ENCODE data around the gene IFT25.
"Not testable (repeated sequence)": the region's sequence is repeated elsewhere in the genome, so short reads cannot be mapped to it uniquely, and the experiment has no call there.

The IFT25 gene

DNA sequence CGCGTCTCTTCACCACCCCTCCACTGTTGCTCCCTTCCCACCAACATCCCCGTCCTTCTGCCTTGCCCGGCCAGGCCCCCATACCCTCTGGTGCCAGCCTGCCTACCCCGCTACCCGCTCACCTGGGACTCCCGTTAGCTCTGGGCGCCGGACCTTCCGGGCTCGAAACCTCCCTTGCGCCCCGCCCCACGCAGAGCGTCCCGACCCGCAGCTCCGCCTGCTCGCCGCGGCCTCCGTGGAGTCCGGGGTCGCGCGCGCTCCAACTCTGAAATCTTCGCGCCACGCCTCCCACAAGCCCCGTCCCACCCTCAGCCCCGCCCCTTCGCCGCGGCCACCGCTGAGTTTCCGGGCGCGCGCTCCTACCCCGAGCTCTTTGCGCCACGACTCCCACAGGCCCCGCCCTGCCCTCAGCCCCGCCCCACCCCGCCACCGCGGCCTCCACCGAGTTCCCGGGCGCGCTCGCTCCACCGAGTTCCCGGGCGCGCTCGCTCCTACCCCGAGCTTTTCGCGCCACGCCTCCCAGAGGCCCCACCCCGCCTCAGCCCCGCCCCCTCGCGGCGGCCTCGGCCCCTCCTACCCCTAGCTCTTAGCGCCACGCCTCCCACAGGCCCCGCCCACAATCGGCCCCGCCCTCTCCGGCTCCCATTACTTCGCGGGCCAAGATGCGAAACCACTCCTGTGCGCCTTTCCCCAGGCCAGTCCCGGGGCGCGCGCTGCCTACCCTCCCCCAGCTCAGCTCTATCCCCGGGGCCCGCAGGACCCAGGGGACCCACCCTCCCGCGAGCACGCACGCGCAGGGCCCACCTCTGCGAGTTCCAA is at the start of gene IFT25:
TSS of gene IFT25 (minus strand) at position 267 of the 819 bp plus-strand sequence. CDS start 5,617 bp downstream, outside the sequence.
- DNase-seq = peak; percentile 99

DNA sequence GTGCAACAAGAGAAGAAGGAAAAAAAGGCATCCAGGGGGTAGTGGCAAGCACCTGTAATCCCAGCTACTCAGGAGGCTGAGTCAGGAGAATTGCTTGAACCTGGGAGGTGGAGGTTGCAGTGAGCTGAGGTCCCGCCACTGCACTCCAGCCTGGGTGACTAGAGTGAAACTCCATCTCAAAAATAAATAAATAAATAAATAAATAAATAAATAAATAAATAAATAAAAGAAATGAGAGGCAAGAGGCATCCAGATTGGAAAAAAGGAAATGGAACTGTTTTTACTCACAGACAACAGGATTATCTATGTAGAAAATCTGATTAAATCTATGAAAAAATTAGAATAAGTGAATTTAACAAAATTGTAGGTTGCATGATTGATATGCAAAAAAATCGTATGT is 49.0 kb upstream of the IFT25 start:
- not testable (repeated sequence) for DNase-seq

DNA sequence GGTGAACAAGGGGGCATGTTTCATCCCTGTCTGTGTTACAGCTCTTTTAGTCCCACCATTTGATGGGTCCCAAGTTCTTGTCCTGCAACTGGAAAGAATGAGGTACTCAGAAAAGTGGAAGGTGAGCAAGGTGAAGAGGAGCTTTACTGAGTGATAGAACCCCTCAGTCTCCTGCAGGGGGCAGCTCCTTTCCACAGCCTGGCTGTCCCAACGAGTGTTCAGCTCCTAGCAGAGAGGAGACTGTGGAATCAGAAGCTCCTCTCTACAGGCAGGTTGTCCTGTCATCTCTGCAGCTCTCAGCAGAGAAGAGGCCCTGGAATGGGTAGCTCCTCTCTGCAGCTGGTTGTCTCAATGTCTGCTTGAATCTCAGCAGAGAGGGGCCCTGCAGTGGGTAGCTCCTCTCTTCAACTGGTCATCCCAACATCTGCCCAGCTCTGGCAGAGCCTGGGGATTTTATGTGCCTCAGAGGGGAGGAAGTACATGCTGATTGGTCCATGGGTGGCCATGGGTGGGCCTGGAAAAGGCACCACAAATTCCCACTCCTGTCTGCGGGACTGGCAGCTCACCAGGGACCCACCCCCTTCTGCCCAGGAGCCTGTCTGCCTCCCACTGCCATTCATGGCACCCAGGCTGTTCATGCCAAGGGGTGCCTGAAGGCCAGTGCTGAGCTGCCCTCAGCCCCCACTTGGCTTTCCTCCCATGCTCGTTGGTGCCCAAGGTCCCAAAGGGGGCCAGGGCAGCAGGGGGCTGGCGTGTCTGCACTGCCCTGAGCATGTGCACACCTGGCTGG is 46.8 kb upstream of the IFT25 start:
- no peak for DNase-seq

DNA sequence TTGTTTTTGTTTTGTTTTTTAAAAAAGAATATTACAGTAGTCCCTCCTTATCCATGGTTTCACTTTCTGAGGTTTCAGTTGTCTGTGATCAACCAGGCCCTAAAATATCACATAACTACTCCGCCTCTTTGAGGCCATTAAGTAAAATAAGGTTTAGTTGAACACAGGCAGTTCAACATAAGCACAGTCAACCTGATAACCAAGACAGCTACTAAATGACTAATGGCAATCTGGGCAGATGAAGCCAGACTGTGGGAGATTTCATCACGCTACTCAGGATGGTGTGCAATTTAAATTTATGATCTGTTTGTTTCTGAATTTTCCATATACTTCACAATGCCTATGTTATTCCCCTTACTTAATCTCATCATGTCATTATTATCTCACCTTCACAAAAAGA is 42.4 kb upstream of the IFT25 start:
- DNase-seq = no peak

DNA sequence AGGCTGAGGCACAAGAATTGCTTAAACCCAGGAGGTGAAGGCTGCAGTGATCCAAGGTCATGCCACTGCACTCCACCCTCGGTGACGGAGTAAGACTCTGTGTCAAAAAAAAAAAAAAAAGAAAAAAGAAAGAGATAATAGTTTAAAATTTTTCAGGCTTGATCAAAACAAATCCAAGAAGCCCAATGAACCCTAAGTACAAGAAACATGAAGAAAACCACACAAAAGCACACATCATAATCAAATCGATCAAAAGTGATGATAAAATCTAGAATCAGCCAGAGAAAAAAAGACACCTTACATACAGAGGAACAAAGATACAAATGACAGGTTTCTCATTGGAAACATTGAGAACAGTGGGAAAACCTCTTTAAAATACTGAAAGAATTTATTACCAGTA is 41.0 kb upstream of the IFT25 start:
- no peak for DNase-seq

DNA sequence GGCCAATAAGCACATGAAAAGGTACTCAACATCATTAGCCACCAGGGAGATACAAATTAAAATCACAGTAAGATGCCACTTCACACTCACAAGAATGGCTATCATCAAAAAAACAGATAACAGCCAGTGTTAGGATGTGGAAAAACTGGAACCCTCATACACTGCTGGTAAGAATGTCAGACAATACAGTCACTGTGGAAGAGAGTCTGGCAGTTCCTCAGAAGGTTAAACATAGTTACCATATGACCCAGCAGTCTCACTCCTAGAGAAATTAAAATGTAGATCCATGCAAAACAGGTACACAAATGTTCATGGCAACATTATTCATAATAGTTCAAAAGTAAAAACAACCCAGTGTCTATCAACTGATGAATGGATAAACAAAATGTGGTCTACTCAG is 39.2 kb upstream of the IFT25 start:
- no peak for DNase-seq

DNA sequence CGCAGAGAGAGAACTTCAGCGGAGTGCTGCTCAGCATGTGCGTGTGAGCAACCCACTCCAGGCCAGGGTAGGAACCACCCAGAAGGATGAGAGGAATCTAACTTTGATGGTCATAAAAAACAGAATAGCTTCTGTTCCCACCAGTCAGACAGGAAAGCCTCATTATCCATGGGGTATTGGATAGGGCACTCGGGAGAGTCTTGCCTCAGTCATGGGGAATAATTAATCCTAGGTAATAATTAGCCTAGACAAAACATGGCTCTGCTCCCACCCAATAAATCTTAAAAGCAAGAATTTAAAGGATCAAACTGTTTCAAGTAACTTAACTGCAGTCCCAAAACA is 37.2 kb upstream of the IFT25 start:
- no peak for DNase-seq

DNA sequence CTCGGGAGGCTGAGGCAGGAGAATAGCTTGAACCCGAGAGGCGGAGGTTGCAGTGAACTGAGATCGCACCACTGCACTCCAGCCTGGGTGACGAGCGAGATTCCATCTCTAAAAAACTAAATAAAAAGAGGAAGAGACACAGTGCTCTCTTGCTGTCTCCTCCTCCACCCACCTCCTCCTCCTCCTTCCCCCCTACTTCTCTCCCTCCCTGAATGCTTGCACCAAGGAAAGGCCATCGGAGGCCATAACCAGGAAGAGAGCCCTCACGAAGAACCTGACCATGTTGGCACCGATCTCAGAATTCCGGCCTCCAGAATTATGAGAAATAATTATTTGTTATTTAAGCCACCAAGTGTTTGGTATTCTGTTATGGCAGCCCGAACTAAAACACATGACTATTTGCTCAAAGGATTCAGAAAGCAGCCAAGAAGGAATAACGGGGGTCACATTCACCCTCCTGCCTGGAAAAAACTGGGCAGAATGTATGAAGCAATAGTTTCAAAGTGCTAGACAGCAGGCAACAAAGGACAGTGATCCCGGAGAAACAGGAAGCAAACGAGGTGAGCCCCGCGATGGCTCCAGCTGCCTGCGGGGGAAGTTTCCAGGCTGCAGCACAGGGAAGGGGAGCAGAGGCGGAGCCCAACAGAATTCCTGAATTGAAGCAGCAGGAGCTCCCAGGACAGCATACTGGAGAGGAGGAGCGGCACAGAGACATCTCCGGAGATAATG is 36.7 kb upstream of the IFT25 start:
- no peak for DNase-seq

DNA sequence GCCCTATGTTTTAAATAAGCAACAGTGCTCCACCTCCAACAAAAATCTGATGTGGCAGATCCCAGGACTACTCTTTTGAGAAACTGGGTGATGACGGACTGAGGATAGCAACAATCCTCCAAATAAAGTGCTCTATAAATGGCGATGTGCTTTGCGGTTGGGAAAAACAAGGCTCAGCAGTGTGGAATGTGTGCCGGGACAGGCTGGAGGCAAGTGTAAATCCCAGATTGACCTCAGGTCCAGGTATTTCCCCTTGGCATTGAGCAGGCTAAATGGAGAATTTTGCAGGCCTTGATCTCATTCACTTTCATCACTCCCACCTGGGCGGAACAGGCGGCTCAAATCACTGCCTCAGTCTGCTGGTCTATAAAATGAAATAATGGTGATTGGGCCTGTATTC is 35.7 kb upstream of the IFT25 start:
- no peak for DNase-seq

DNA sequence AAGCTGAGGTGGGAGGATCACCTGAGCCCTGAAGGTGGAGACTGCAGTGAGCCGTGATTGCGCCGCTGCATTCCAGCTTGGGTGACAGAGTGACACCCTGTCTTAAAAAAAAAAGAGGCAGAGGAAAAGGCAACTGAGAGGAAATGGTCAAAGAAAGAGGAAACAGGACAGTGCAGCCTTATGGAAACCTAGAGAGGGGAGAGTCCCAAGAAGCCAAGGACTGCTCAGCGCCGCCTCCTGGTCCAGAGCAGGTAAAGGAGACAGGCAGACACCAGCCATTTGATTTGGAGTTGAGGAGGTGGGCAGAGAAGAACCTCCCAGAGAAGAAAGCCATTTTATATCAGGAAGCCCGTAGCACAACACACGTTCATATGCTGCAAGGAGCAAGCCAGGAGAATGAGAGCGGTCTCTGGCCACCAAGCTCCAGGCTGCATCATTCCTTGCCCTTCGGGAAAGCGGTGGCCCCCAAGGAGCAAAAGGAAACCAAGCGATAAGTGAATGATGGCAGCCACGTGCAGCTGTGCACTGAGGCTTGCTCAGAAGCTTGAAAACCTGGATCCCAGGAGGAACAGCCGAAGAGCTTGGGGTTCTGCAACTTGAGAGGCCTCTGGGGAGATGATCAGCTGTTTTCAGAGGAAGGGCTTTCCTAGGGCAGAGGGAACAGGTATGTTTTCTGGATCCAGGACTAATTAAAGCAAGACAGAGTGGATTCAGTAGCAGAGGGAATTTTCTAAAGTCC is 34.4 kb upstream of the IFT25 start:
- DNase-seq = no peak

DNA sequence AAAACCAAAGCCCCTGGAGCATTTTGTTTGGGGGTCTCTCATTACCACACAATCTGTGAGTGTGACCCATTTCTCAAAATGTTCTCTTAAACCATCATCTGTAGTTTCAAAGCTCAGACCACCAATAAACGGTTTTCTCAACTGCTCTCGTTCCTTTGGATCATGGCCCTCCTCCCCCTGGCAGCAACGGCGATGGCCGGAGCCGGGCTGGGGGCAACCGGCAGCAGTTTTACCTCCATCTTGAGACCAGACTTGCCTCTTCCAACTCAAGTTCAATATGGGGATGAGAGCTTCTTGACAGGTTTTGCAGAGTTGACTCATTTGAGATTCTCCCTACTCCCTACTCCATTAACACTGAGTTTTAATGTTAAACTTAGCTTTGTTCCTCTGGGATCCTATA is 30.4 kb upstream of the IFT25 start:
- DNase-seq = no peak

DNA sequence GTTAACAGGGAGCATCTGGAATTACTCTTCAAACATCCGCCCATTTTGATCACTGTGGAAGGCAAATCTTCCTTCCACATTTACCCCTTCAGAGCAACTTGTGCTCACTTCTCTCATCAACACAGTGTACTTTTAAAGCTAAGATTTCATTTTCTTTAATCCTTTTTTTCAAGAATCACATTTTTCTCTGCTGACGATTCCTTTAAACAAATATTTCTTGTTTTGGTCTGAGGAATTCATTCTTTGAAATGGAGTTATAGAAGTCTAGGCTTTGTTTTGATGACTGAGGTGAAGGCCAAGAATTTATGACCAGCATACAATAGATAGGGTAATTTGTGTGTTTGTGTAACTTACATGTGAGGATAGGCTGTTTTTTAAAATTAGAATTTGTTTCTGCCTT is 26.2 kb upstream of the IFT25 start:
- no peak for DNase-seq

DNA sequence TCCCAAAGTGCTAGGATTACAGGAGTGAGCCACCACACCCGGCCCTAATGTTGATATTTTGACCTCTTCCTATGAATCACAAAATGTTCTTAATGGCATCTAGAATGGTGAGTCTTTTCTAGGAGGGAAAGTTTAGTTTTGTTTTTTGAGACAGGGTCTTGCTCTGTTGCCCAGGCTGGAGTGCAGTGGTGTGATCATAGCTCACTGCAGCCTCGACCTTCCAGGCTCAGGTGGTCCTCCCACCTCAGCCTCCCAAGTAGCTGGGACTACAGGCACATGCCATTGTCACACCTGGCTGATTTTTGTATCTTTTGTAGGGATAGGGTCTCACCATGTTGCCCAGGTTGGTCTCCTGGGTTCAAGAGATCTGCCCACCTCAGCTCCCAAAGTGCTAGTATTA is 23.8 kb upstream of the IFT25 start:
- not testable (repeated sequence) for DNase-seq

DNA sequence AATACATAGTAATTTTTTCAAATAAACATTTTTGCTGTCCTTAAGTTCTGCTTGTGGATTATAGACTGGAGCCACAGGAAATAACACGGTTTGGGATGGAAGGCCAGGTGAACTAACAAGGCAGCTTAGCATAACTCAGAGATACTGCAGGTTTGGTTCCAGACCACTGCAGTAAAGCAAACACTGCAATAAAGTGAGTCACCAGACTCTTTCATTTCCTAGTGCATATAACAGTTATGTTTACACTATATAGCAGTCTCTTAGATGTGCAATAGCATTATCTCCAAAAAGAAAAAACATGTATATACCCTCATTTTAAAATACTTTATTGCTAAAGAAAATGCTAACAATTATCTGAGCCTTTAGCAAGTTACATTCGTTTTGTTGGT is 22.6 kb upstream of the IFT25 start:
- DNase-seq = no peak

DNA sequence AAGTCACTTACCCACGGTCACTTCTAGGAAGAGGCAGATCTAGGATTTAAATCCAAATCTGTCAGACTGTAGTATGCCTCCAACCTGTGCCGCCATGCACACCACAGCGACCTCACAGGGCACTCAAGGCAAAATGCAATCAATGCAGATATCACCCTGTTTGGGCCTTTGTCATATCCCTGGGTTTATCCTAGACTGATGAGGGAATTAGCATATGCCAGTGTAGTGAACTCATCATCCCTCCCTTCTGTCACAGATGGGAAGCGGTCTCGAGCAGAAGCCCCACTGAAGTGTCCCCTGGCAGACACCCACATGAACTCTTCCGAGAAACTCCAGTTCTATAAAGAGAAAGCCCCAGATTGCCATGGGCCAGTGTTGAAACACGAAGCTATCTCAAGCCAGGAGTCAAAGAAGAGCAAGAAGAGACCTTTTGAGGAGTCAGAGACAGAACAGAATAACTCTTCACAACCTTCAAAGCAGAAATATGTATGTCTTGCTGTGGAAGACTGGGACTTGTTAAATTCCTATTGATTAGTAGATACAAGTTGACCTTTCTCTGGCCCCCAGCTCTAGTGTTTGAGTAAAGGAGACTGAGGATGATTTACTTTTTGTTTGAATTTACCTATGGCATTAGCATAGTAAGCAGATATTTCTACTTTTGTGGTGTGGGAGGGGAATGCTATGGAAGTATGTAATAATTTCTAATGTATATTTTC is 22.1 kb upstream of the IFT25 start:
- no peak for DNase-seq

DNA sequence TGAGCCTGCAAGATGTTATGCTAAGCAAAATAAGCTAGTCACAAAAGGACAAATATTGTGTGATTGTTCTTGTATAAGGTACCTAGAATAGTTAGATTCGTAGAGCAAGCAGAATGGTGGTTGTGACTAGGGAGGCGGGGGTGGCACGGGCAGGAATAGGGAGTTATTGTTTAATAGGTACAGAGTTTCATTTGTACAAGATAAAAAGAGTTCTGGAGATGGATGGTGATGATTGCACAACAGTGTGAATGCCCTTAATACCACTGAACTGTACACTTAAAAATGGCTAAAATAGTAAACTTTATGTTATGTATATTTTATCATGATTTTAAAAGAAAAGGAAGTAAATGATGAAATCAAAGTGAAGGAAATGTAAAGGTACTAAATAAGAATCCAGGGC is 21.3 kb upstream of the IFT25 start:
- DNase-seq = no peak

DNA sequence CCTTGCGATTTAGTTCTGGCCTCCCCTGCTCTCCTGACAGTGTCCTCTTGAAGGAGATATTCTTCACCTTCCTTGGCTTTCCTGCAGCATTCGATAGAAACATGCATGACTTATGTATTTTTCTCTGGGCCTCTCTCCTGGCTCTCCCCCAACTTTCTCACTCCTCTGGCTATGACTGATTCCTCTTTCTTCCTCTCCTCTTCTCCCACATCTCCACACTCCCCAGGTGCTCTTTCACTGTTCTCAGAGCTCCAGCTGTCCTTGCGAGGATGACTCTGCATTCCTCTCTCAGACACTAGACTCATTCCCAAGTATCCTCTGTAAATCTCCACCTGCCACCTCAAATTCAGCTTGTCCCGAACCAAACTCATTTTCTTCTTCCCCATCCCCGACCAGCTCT is 18.6 kb upstream of the IFT25 start:
- no peak for DNase-seq

DNA sequence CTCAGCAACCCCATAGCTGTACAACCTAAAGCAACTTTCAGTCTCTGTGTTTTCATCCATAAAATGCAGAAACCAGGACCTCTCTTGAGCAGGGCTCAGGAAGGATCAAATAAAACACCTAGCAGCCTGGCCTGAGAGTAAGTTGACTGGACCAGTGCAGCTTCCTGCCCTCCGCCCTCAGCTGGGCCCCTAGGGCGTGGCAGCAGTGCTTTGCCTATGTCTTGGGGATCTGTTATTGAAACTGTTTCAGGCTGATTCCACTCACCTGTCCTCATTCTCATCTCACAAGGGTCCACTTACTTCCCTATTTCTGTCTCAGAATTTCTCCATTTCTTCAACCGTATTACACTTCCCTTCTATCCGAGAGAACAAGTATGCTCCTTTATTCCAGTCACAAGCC is 18.0 kb upstream of the IFT25 start:
- DNase-seq = no peak

DNA sequence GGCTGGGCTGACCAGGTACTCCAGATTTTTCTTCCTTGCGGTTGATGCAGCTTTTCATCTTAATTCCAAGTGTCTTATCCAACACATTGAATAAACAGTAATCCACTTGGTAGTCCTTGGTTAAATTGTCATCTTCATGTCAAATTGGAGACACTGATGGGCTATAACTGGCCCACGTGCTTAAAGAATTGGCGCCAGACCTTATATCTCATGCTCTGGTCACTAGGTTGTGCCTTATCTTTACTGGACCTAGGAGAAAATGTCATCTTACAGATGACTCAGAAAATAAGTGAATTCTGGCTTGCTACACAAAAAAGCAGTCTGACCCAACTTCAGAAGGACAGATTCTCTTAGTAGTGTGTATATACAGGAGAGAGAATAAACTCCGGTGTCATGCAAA is 16.9 kb upstream of the IFT25 start:
- DNase-seq = no peak

DNA sequence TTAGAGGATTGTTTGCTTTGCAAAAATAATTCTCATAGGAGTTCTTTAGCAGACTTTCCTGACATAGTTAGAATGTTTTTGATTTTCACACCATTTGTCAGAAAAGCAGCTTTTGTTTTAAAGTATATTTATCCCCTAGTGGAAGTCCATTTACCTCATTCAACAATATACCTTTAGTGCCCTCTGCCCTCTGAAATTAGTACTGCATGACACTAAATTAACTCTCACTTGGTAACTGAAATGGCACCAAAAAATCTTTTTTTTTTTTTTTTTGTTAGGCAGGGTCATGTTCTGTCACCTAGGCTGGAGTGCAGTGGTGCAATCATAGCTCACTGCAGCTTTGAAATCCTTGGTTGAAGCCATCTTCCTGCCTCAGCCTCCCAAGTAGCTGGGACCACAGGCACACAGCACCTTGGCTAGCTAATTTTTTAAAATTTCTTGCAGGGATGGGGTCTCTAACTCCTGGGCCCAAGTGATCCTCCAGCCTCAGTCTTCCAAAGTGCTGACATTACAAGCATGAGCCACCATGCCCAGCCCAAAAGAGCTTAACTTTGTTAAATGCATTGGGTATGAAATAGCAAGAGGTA is 14.3 kb upstream of the IFT25 start:
- no peak for DNase-seq

DNA sequence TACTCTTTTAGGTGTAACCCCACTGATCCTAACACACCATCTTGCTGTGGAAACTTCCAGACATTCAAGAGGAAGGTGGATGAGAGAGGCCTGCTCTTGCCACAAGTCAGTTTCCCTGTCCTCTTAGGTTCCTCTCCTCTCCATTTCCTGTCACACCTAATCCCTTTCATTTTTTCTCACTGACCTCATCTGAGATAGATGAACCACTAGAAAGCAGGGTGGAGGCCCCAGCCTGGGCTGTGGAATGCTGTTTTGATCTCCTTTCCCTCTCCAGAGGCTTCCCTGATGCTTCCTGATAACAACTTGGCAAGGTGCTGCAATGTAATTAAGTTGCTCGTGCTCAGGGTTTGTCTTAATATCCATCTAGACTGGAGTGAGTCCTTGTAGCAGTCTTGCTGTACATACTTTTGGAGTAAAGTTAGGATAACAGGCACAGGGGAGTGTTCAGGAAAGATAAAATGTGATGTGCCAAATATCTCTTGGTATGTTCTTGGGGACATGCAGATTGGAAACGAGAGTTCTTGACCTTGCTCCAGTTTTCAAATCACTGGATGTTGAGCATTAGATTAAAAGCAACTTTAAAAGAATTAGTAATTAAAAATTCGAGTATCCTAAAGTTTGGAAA is 11.8 kb upstream of the IFT25 start:
- DNase-seq = no peak
